ENCODE data around the gene ZNF521. TPM values are rescaled to one million over a fixed set of nuclear protein-coding genes. Genes with fewer than 3 reads are reported as not detected.

ZNF521 gene
- total RNA-seq, 2 donors from 2014 or later, result 21.4 to 26.9 TPM

DNA sequence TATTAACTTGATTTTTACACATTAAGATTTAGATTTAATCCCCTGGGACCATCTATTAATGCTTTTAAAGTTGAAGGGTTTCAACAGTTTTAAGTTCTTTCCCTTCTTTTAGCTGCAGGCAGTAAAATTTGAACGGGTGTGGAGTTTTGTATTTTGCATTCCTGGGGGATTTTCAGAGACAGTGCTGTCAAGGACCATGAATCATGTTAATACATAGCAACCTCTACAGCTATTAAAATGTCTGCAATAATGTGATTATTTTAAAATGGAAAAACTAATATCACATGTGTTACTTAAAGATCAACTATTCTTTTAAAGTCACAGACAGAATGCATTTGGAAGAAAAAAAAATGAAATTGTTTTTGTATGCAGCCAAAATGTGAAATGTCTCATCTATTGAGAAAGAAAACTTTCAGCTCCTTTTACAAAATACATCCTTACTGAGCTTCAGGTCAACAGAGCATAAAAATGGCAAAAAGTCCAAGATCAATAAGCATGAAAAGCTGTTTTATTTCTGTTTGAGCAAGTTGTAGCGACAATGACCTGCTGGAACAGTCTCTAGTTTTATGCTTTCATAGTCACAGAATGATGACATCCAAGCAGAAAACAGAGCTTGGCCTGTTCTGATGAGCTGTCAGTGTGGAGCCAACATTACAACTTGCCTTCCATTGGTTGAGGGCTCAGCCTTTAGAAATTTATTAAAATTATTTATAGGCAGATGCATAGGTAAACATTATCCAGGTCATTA, 21.6 kb upstream of the ZNF521 start:
- H3K27me3 ChIP-seq (ENCODE audit: control insufficient read depth, insufficient read depth, low read length, poor library complexity, severe bottlenecking), result no peaks in the 10 kb centered on the region
- H3K27ac ChIP-seq (ENCODE audit: low read depth, low read length), result no peak overlapping the region
- H3K9me3 ChIP-seq (ENCODE audit: control insufficient read depth, low read length), result no peaks in the 10 kb centered on the region
- 90 to 100% methylated on average over 1 of the region's 2 CpGs for WGBS, 2 experiments (ENCODE audit: insufficient coverage in 1 of 2, insufficient read length in 1 of 2)
- H3K36me3 ChIP-seq (ENCODE audit: control insufficient read depth, insufficient read depth, low read length), result no peaks in the 10 kb centered on the region
- no peaks in the 10 kb centered on the region for H3K4me1 ChIP-seq (ENCODE audit: control insufficient read depth, insufficient read depth, low read length)
- H3K4me3 ChIP-seq (ENCODE audit: low read length), result no peak overlapping the region
- Mint-ChIP-seq H3K4me3 (no peak overlapping the region), H3K36me3 (ENCODE audit: low read depth) (no peaks in the 10 kb centered on the region), H3K4me1 (no peaks in the 10 kb centered on the region), H3K27me3 (ENCODE audit: insufficient read depth) (peaks cover 9% of the 10 kb centered on the region), H3K9me3 (no peaks in the 10 kb centered on the region), H3K27ac (no peak overlapping the region)
- DNase-seq, result no peak
- TF ChIP-seq, protein P1, sequence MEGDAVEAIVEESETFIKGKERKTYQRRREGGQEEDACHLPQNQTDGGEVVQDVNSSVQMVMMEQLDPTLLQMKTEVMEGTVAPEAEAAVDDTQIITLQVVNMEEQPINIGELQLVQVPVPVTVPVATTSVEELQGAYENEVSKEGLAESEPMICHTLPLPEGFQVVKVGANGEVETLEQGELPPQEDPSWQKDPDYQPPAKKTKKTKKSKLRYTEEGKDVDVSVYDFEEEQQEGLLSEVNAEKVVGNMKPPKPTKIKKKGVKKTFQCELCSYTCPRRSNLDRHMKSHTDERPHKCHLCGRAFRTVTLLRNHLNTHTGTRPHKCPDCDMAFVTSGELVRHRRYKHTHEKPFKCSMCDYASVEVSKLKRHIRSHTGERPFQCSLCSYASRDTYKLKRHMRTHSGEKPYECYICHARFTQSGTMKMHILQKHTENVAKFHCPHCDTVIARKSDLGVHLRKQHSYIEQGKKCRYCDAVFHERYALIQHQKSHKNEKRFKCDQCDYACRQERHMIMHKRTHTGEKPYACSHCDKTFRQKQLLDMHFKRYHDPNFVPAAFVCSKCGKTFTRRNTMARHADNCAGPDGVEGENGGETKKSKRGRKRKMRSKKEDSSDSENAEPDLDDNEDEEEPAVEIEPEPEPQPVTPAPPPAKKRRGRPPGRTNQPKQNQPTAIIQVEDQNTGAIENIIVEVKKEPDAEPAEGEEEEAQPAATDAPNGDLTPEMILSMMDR (conservative IDR thresholded peaks at IDR 0.05), result no peak
- H3K9ac ChIP-seq (ENCODE audit: extremely low read depth, low read length, poor library complexity, severe bottlenecking), result no peak overlapping the region

DNA sequence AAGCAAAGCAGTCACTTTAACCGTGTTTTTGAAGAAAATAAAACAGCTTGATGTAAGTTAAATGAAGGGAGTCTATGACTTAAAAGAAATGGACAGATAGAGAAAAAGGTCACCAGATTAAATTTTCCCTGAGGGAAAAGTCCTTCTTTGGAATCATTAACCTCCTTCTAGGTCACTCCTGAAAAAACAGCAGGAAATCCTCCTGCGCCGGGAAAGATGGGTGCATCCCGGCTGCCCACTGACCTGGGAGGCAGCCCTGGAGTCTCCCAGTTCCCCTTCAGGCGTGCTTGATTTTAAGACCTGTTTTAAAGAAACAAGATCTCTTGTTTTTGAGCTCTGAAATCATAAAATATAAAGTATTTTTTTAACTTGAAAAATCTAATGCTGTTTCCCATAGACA, 18.4 kb upstream of the ZNF521 start:
- Histone ChIP-seq H3K9me3 (ENCODE audit: control insufficient read depth, low read length) (no peaks in the 10 kb centered on the region), H3K27me3 (ENCODE audit: control insufficient read depth, insufficient read depth, low read length, poor library complexity, severe bottlenecking) (no peaks in the 10 kb centered on the region), H3K36me3 (ENCODE audit: control insufficient read depth, insufficient read depth, low read length) (no peaks in the 10 kb centered on the region), H3K27ac (ENCODE audit: low read depth, low read length) (no peak overlapping the region), H3K9ac (ENCODE audit: extremely low read depth, low read length, poor library complexity, severe bottlenecking) (no peak overlapping the region), H3K4me1 (ENCODE audit: control insufficient read depth, insufficient read depth, low read length) (no peaks in the 10 kb centered on the region), H3K4me3 (ENCODE audit: low read length) (no peak overlapping the region)
- H3K4me1 Mint-ChIP-seq, result no peaks in the 10 kb centered on the region
- H3K27ac Mint-ChIP-seq, result no peak overlapping the region
- no peak for DNase-seq
- no peak overlapping the region for H3K4me3 Mint-ChIP-seq
- H3K27me3 Mint-ChIP-seq (ENCODE audit: insufficient read depth), result peaks cover 15% of the 10 kb centered on the region
- WGBS, 2 experiments (ENCODE audit: insufficient coverage in 1 of 2, insufficient read length in 1 of 2), result 92 to 100% methylated on average over 1 to 5 of the region's 5 CpGs
- H3K9me3 Mint-ChIP-seq, result peaks cover 5% of the 10 kb centered on the region
- H3K36me3 Mint-ChIP-seq (ENCODE audit: low read depth), result no peaks in the 10 kb centered on the region
- TF ChIP-seq, protein P1 (conservative IDR thresholded peaks at IDR 0.05), result no peak

- Histone ChIP-seq H3K9ac (ENCODE audit: extremely low read depth, low read length, poor library complexity, severe bottlenecking) (no peak overlapping the region), H3K4me1 (ENCODE audit: control insufficient read depth, insufficient read depth, low read length) (no peaks in the 10 kb centered on the region), H3K27me3 (ENCODE audit: control insufficient read depth, insufficient read depth, low read length, poor library complexity, severe bottlenecking) (no peaks in the 10 kb centered on the region), H3K9me3 (ENCODE audit: control insufficient read depth, low read length) (no peaks in the 10 kb centered on the region), H3K36me3 (ENCODE audit: control insufficient read depth, insufficient read depth, low read length) (no peaks in the 10 kb centered on the region), H3K4me3 (ENCODE audit: low read length) (no peak overlapping the region), H3K27ac (ENCODE audit: low read depth, low read length) (no peak overlapping the region)
- Mint-ChIP-seq H3K9me3 (peaks cover 5% of the 10 kb centered on the region), H3K36me3 (ENCODE audit: low read depth) (no peaks in the 10 kb centered on the region), H3K27ac (no peak overlapping the region), H3K27me3 (ENCODE audit: insufficient read depth) (peaks cover 14% of the 10 kb centered on the region), H3K4me1 (no peaks in the 10 kb centered on the region), H3K4me3 (no peak overlapping the region)
- TF ChIP-seq, protein P1 (conservative IDR thresholded peaks at IDR 0.05), result no peak
- WGBS, 2 experiments (ENCODE audit: insufficient coverage in 1 of 2, insufficient read length in 1 of 2), result 75 to 97% methylated on average over 2 to 3 of the region's 3 CpGs
- no peak for DNase-seq
Measured at GRCh38 chr18:25365242-25365641, 13.3 kb upstream of the ZNF521 start.
